Measurements from ENCODE around the gene ISM1. TPM values are rescaled to one million over a fixed set of nuclear protein-coding genes. Genes with fewer than 3 reads are reported as not detected.

ISM1 gene
- total and polyA plus RNA-seq, 9 donors: 0.10 to 3.6 (median 0.31) TPM; not detected in 1

DNA sequence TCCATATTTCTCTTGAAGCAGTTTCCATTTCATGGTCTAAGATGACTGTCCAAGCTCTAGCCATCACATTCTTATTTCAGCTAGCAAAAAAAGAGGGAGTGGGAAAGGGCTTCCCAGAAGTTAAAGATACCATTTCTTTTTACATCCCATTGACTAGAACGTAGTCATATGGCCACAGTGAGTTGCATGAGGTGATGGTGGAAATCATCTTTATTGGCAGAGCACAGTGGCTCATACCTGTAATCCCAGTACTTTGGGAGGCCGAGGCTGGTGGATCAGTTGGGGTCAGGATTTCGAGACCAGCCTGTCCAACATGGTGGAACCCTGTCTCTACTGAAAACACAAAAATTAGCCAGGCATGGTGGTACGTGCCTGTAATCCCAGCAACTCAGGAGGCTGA lies 99.6 kb downstream of the ISM1 start:
- intact Hi-C loops (cut with DNase I): no loop called here
- Histone ChIP-seq H3K4me3 (no peak overlapping the region), H3K27ac (no peak overlapping the region)

GRCh38 chr20:13321416-13321815 lies 100.3 kb downstream of the ISM1 start:
- no peaks in the 10 kb centered on the region for H3K27me3 ChIP-seq
- 66 to 70% (median 66%) methylated on average over 7 of the region's 7 CpGs for WGBS, 3 donors
- no peaks in the 10 kb centered on the region for H3K4me1 ChIP-seq (ENCODE audit: insufficient read depth)
- intact Hi-C loops (cut with DNase I): no loop called here
- no peaks in the 10 kb centered on the region for H3K36me3 ChIP-seq
- no peak for DNase-seq
- H3K4me3 ChIP-seq: no peak overlapping the region
- H3K27ac ChIP-seq: no peak overlapping the region
- no peaks in the 10 kb centered on the region for H3K9me3 ChIP-seq
- no peak for TF ChIP-seq EP300 (IDR thresholded peaks at IDR 0.05)
- no peak for TF ChIP-seq POLR2A (IDR thresholded peaks at IDR 0.05)
- TF ChIP-seq CTCF (IDR thresholded peaks at IDR 0.05): no peak

More for the DNA sequence above, 99.6 kb downstream of the ISM1 start:
- TF ChIP-seq CTCF (IDR thresholded peaks at IDR 0.05): no peak
- no peak for TF ChIP-seq POLR2A (IDR thresholded peaks at IDR 0.05)
- TF ChIP-seq EP300 (IDR thresholded peaks at IDR 0.05): no peak
- Histone ChIP-seq H3K27me3 (no peaks in the 10 kb centered on the region), H3K4me1 (ENCODE audit: insufficient read depth) (no peaks in the 10 kb centered on the region), H3K9me3 (no peaks in the 10 kb centered on the region), H3K36me3 (no peaks in the 10 kb centered on the region)
- 89 to 92% (median 91%) methylated on average over 4 of the region's 4 CpGs for WGBS, 3 donors
- DNase-seq: no peak

- no peak for DNase-seq
- H3K4me1 ChIP-seq (ENCODE audit: insufficient read depth): no peaks in the 10 kb centered on the region
- intact Hi-C loops (cut with DNase I): no loop called here
- TF ChIP-seq CTCF (IDR thresholded peaks at IDR 0.05): no peak
- TF ChIP-seq EP300 (IDR thresholded peaks at IDR 0.05): no peak
- TF ChIP-seq POLR2A (IDR thresholded peaks at IDR 0.05): no peak
- H3K4me3 ChIP-seq: no peak overlapping the region
- no peaks in the 10 kb centered on the region for H3K36me3 ChIP-seq
- no peaks in the 10 kb centered on the region for H3K27me3 ChIP-seq
- H3K27ac ChIP-seq: no peak overlapping the region
- WGBS, 3 donors: 13 to 19% (median 19%) methylated on average over 5 of the region's 5 CpGs
- H3K9me3 ChIP-seq: no peaks in the 10 kb centered on the region
Observed at GRCh38 chr20:13322198-13322597, 101.1 kb downstream of the ISM1 start.

- TF ChIP-seq CTCF (IDR thresholded peaks at IDR 0.05) (no peak), POLR2A (IDR thresholded peaks at IDR 0.05) (no peak), EP300 (IDR thresholded peaks at IDR 0.05) (no peak)
- no peak for DNase-seq
- Histone ChIP-seq H3K4me3 (no peak overlapping the region), H3K4me1 (ENCODE audit: insufficient read depth) (no peaks in the 10 kb centered on the region), H3K27ac (no peak overlapping the region), H3K27me3 (no peaks in the 10 kb centered on the region), H3K36me3 (no peaks in the 10 kb centered on the region), H3K9me3 (no peaks in the 10 kb centered on the region)
- intact Hi-C loops (cut with DNase I): no loop called here
- 43 to 51% (median 46%) methylated on average over 3 of the region's 3 CpGs for WGBS, 3 donors
Observed at GRCh38 chr20:13322621-13323020, 101.5 kb downstream of the ISM1 start.
